Lower lobe of right lung (tissue), 2 donors: ENCODE measurements around the gene HS6ST1. TPM values are rescaled to one million over a fixed set of nuclear protein-coding genes. Genes with fewer than 3 reads are reported as not detected.
A peak's percentile ranks its signal among the peaks of the same experiment; 100 is the strongest.

Source experiments
- ATAC-seq, 2 donors: fragments of 200-7000 bp; cut with Tn5 transposase; one replicate each; pipeline ENCODE4 v1.9.1; 2020 to 2022; ENCODE audit warnings: mild to moderate bottlenecking in 2 of 2, moderate library complexity in 2 of 2
- DNase-seq: peaks from one replicate; pipeline ENCODE4 v3.0.0-alpha.2; 2020
- H3K27ac ChIP-seq: fragments of 200-600 bp; one replicate; pipeline ENCODE4 v1.8.0; 2022
- H3K27me3 ChIP-seq: fragments of 200-600 bp; one replicate; pipeline ENCODE4 v1.8.0; 2022; ENCODE audit warnings: low read depth
- H3K36me3 ChIP-seq: fragments of 200-600 bp; one replicate; pipeline ENCODE4 v1.8.0; 2022; ENCODE audit warnings: mild to moderate bottlenecking
- H3K4me1 ChIP-seq: fragments of 200-600 bp; one replicate; pipeline ENCODE4 v1.8.0; 2022
- H3K4me3 ChIP-seq: fragments of 200-600 bp; one replicate; pipeline ENCODE4 v1.8.0; 2022; ENCODE audit warnings: mild to moderate bottlenecking
- H3K9me3 ChIP-seq: fragments of 200-600 bp; one replicate; pipeline ENCODE4 v1.8.0; 2022
- CTCF ChIP-seq: fragments of 200-600 bp; IDR thresholded peaks from one replicate; pipeline ENCODE4 v1.8.0; 2022; ENCODE audit warnings: antibody characterized with exemption, mild to moderate bottlenecking
- intact Hi-C: fragments of 100-400 bp; cut with DNase I; formaldehyde crosslinking; loops from one replicate; pipeline ENCODE4 v1.11.0; 2022
- total RNA-seq: library from RNA; stranded (reverse); fragmentation: NEBNext Ultra II Directional; extraction: Animal tissue kit (Norgen Biotek cat#: 25700); gene quantifications from one replicate; pipeline ENCODE4 v1.2.1, GENCODE V29; 2021
- donor health status: DM: no; HTN: yes; CAD: no; lungs with severe emphysema.

HS6ST1 gene
- total RNA-seq, 1 donor from 2014 or later: 26.3 TPM

GRCh38 chr2:128364441-128364911 is 45.8 kb upstream of the HS6ST1 start:
- Histone ChIP-seq H3K9me3 (no peaks in the 10 kb centered on the region), H3K36me3 (no peaks in the 10 kb centered on the region), H3K27me3 (no peaks in the 10 kb centered on the region), H3K4me1 (peaks cover 22% of the 10 kb centered on the region), H3K27ac (no peak overlapping the region), H3K4me3 (no peak overlapping the region)
- no peak for TF ChIP-seq CTCF
- intact Hi-C loops: no loop called here
- no peak for ATAC-seq
- no peak for DNase-seq

DNA sequence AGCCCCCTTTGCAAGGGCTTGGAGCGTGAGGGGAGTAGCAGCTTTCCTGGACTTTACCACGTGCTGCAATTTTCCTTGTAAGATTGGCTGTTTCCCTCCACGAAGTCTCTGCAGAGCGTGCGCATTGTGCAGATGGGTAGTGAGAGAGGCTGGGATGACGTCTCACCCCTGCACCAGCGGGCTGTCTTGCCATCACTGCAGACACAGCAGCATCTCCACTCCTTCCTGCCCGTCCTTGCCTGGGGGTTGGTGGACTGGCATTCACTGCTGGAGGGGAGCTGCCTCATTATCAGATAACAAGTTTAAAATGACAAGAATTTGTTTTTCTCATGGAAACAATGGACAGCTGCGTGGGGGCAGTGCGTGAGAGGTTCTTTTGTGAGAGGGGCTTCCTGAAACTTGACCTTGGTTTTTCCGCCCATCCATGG is 45.3 kb upstream of the HS6ST1 start:
- intact Hi-C loops: no loop called here
- DNase-seq (no peak), ATAC-seq (no peak)
- Histone ChIP-seq H3K27me3 (no peaks in the 10 kb centered on the region), H3K27ac (no peak overlapping the region), H3K9me3 (no peaks in the 10 kb centered on the region), H3K4me3 (no peak overlapping the region), H3K4me1 (peaks cover 17% of the 10 kb centered on the region), H3K36me3 (no peaks in the 10 kb centered on the region)
- TF ChIP-seq CTCF: no peak

DNA sequence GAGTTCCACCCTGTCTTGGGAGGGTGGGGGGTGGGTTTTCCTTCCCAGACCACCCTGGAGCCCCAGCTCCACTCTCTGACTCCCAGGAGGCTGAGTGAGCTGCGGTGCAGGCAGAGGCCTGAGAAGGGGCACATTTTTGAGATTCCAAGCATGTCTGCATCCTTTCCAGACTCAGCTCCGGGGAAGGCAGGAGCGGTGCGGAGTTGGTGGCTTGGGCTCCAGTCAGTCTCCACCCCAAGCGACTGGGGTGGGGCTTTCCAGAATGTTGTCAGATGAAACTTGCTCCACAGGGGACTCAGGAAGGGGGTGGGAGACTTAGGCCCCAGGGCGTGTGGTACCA is 44.2 kb upstream of the HS6ST1 start:
- peak overlapping the region; percentile 72 for H3K27ac ChIP-seq
- TF ChIP-seq CTCF: no peak

DNA sequence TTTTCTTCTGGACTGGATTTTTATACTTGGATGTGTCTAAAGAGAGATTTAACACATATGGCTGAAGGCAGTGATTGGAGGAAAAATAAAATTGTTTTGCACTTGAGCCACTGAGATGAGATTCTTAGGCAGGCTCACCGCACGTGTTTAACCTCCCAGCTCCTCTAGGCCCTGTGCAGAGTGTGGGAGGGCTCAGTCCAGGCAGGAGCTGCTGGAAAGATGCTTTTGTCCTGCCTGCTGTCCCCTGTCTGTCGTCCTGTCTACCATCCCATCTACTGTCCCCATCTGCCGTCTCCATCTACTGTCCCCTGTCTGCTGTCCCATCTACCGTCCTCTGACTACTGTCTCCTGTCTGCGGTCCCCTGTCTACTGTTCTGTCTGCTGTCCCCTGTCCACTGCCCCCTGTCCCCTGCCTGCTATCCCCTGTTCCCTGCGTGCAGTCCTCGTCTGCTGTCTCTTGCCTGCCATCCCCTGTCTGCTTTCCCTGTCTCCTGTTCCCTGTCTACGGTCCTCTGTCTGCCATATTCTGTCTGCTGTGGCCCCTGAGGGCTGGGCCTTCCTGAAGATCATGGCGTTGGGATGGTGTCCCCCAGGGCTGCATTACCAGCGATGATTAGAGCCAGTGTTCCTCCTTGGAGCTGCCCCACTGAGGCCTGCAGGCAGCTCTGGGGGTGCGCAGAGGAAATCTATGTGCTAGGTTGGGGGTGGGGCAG is 43.7 kb upstream of the HS6ST1 start:
- Histone ChIP-seq H3K27me3 (no peaks in the 10 kb centered on the region), H3K4me3 (no peak overlapping the region), H3K4me1 (peaks cover 17% of the 10 kb centered on the region), H3K36me3 (no peaks in the 10 kb centered on the region), H3K27ac (peak overlapping the region; percentile 72), H3K9me3 (no peaks in the 10 kb centered on the region)
- intact Hi-C loops: no loop called here
- peak in 1 of 2 donors; percentile 10 for ATAC-seq
- DNase-seq: no peak
- TF ChIP-seq CTCF: no peak

More for the DNA sequence above, 44.2 kb upstream of the HS6ST1 start:
- Histone ChIP-seq H3K9me3 (no peaks in the 10 kb centered on the region), H3K27me3 (no peaks in the 10 kb centered on the region), H3K4me3 (no peak overlapping the region), H3K36me3 (no peaks in the 10 kb centered on the region), H3K4me1 (peaks cover 17% of the 10 kb centered on the region)
- no peak for DNase-seq
- peak; percentile 62 to 74 for ATAC-seq
- intact Hi-C loops: no loop called here

GRCh38 chr2:128361376-128362131 is 42.9 kb upstream of the HS6ST1 start:
- DNase-seq (no peak), ATAC-seq (no peak)
- Histone ChIP-seq H3K27ac (no peak overlapping the region), H3K4me1 (peaks cover 17% of the 10 kb centered on the region), H3K4me3 (no peak overlapping the region), H3K9me3 (no peaks in the 10 kb centered on the region), H3K36me3 (no peaks in the 10 kb centered on the region), H3K27me3 (no peaks in the 10 kb centered on the region)
- intact Hi-C loops: no loop called here
- no peak for TF ChIP-seq CTCF
